MM.1S (cell line): ENCODE data around the gene RB1.

Experiments
- DNase-seq: peaks from one replicate; pipeline ENCODE4 v3.0.0-alpha.2; 2015
- H2AFZ ChIP-seq: fragments of 300-600 bp; sonication (generic); 2 replicates; pipeline ENCODE4 v1.6.0; 2016; ENCODE audit warnings: antibody characterized with exemption, low read length
- H3F3A ChIP-seq: fragments of 300-600 bp; sonication (generic); 2 replicates; pipeline ENCODE4 v1.6.1; 2016; ENCODE audit warnings: mild to moderate bottlenecking, antibody characterized with exemption, low read length, moderate library complexity, mixed read lengths; ENCODE audit not compliant: insufficient read depth
- H3K27ac ChIP-seq: fragments of 300-600 bp; sonication (generic); 2 replicates; pipeline ENCODE4 v1.5.1; 2016; ENCODE audit warnings: mild to moderate bottlenecking, low read length
- H3K27me3 ChIP-seq: fragments of 300-600 bp; sonication (generic); replicated peaks from 2 replicates; pipeline ENCODE4 v1.6.0; 2016; ENCODE audit warnings: low read length; ENCODE audit not compliant: insufficient read depth
- H3K36me3 ChIP-seq: fragments of 300-600 bp; sonication (generic); replicated peaks from 2 replicates; pipeline ENCODE4 v1.6.1; 2016; ENCODE audit warnings: mild to moderate bottlenecking, low read length, mixed read lengths; ENCODE audit not compliant: insufficient read depth
- H3K4me1 ChIP-seq: fragments of 300-600 bp; sonication (generic); 2 replicates; pipeline ENCODE4 v1.6.1; 2016; ENCODE audit warnings: low read length, mixed read lengths
- H3K4me2 ChIP-seq: fragments of 300-600 bp; sonication (generic); 2 replicates; pipeline ENCODE4 v1.6.0; 2016; ENCODE audit warnings: low read depth, low read length
- H3K4me3 ChIP-seq: fragments of 300-600 bp; sonication (generic); 2 replicates; pipeline ENCODE4 v1.5.1; 2016; ENCODE audit warnings: low read length, mixed read lengths
- H3K79me2 ChIP-seq: fragments of 300-600 bp; sonication (generic); 2 replicates; pipeline ENCODE4 v1.6.1; 2016; ENCODE audit warnings: mixed run types, low read length, mixed read lengths
- H3K9ac ChIP-seq: fragments of 300-600 bp; sonication (generic); 2 replicates; pipeline ENCODE4 v1.6.1; 2016; ENCODE audit warnings: low read length, mixed read lengths
- H3K9me2 ChIP-seq: fragments of 300-600 bp; sonication (generic); replicated peaks from 2 replicates; pipeline ENCODE4 v1.6.1; 2016; ENCODE audit warnings: mild to moderate bottlenecking, low read length, mixed read lengths; ENCODE audit not compliant: insufficient read depth
- H3K9me3 ChIP-seq: fragments of 300-600 bp; sonication (generic); replicated peaks from 2 replicates; pipeline ENCODE4 v1.6.1; 2016; ENCODE audit warnings: mild to moderate bottlenecking, low read length, mixed read lengths; ENCODE audit not compliant: insufficient read depth
- H4K20me1 ChIP-seq: fragments of 300-600 bp; sonication (generic); 2 replicates; pipeline ENCODE4 v1.6.1; 2016; ENCODE audit warnings: mild to moderate bottlenecking, low read length, moderate library complexity, mixed read lengths; ENCODE audit not compliant: insufficient read depth
- CTCF ChIP-seq: fragments of 300-600 bp; sonication (generic); IDR thresholded peaks from 2 replicates; pipeline ENCODE4 v1.5.1; 2016; ENCODE audit warnings: antibody characterized with exemption, low read length, mixed read lengths
- EZH2 ChIP-seq: fragments of 300-600 bp; sonication (generic); optimal IDR thresholded peaks from 2 replicates; pipeline ENCODE3; 2017; ENCODE audit warnings: low read depth, mild to moderate bottlenecking, antibody characterized with exemption, low read length, mixed read lengths
- EZH2phosphoT487 ChIP-seq: fragments of 300-600 bp; sonication (generic); IDR thresholded peaks from 2 replicates; pipeline ENCODE4 v1.6.1; 2018; ENCODE audit warnings: antibody characterized with exemption, low read length

Gene RB1

DNA sequence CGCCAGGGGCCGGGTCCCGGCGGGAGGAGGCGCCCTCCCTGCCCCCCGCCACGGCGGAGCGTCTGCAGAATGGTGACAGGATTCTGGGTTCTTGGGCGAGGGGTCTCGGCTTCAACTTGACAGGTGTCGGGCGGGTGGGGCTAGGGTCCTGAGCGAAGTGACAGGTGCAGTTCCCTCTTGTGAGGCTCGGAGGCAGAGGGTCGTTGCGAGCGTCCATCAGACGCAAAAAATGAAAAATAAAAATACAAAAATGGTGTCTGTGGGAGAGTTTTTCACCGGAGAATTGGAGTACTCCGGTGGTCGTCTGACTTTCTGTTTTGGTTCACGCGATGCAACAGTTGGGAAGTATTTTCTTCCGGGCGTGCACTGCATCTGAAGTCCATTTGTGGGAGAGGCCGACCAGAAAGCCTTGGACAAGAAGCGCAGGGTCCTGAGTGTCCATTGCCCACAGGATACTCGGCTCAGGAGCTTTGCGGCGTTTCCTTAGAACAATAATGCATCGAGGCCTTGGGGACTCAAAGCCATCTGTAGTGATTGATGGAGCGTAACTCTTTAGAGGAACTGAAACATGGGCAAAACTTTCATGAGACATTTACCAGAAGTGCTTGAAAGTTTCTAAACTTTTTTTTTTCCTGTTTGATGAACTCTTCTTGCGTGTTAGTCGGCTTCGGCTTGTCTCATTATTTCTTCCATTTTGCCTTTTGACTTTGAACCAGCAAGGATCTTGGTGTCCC, 759 bp downstream of the RB1 start:
- Histone ChIP-seq H3K4me1 (0 out of 2 replicates have a peak, but pooled peaks cover 2% of the 10 kb centered on the region), H2AFZ (peak overlapping the region; percentile 35; the same call in 1 of the 2 replicates), H3K79me2 (peaks cover 18% of the 10 kb centered on the region), H3K9me3 (no peaks in the 10 kb centered on the region), H3K27me3 (no peaks in the 10 kb centered on the region), H3K9me2 (no peaks in the 10 kb centered on the region), H3K27ac (peak overlapping the region; percentile 83; the same call in 1 of the 2 replicates), H4K20me1 (no peaks in the 10 kb centered on the region), H3K36me3 (no peaks in the 10 kb centered on the region), H3K4me2 (peak overlapping the region; percentile 74), H3K9ac (peak overlapping the region; percentile 97), H3F3A (peaks cover 8% of the 10 kb centered on the region; the same call in 1 of the 2 replicates), H3K4me3 (peak overlapping the region; percentile 85)
- DNase-seq, result peak; percentile 31
- TF ChIP-seq EZH2 (no peak), EZH2phosphoT487 (no peak), CTCF (no peak)

DNA sequence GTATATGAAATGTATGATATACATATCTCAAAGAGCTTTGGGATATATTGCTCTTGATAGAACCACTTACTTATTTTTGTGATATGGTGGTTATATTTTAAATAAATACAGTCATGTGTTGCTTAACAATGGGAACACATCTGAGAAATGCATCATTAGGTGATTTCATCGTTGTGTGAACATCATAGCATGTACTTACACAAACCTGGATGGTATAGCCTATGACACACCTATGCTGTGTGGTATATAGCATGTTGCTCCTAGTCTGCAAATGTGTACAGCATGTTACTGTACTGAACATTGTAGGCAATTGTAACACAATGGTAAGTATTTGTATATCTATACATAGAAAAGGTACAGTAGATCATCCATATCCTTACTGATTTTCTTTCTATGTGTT, 7.7 kb downstream of the RB1 start:
- TF ChIP-seq EZH2phosphoT487, result no peak
- TF ChIP-seq EZH2, result no peak
- no peak for TF ChIP-seq CTCF
- H3K36me3 ChIP-seq, result no peaks in the 10 kb centered on the region
- H3K79me2 ChIP-seq, result peaks cover 2% of the 10 kb centered on the region

GRCh38 chr13:48315969-48316650, 12.6 kb downstream of the RB1 start:
- Histone ChIP-seq H3K27ac (no peak overlapping the region), H3K9me3 (no peaks in the 10 kb centered on the region), H3K4me3 (no peak overlapping the region), H2AFZ (no peak overlapping the region), H3F3A (no peaks in the 10 kb centered on the region), H3K9me2 (no peaks in the 10 kb centered on the region), H3K79me2 (no peaks in the 10 kb centered on the region), H3K9ac (no peak overlapping the region), H4K20me1 (no peaks in the 10 kb centered on the region), H3K36me3 (no peaks in the 10 kb centered on the region), H3K4me2 (no peak overlapping the region), H3K27me3 (no peaks in the 10 kb centered on the region), H3K4me1 (no peaks in the 10 kb centered on the region)
- DNase-seq, result no peak
- no peak for TF ChIP-seq EZH2
- TF ChIP-seq EZH2phosphoT487, result no peak
- no peak for TF ChIP-seq CTCF

More for the DNA sequence above, 7.7 kb downstream of the RB1 start:
- H3K4me2 ChIP-seq, result no peak overlapping the region
- H3K9ac ChIP-seq, result no peak overlapping the region
- no peak overlapping the region for H2AFZ ChIP-seq
- H3K9me2 ChIP-seq, result no peaks in the 10 kb centered on the region
- no peaks in the 10 kb centered on the region for H3K27me3 ChIP-seq
- no peaks in the 10 kb centered on the region for H3F3A ChIP-seq
- no peaks in the 10 kb centered on the region for H3K9me3 ChIP-seq
- no peaks in the 10 kb centered on the region for H4K20me1 ChIP-seq
- no peaks in the 10 kb centered on the region for H3K4me1 ChIP-seq
- H3K27ac ChIP-seq, result no peak overlapping the region
- DNase-seq, result no peak
- H3K4me3 ChIP-seq, result no peak overlapping the region
